Esophagus squamous epithelium (tissue), 5 donors: ENCODE results near the gene RER1. TPM values are rescaled to one million over a fixed set of nuclear protein-coding genes. Genes with fewer than 3 reads are reported as not detected.

Experiments
- DNase-seq: peaks from one replicate; lab custom pipeline; 2025; lab: John Stamatoyannopoulos, UW
- H3K27ac ChIP-seq, 4 donors: fragments of 200-600 bp; sonication (generic); one replicate each; pipeline ENCODE4 v1.5.1; 2016 to 2019; ENCODE audit warnings: mild to moderate bottlenecking in 1 of 4
- H3K27me3 ChIP-seq, 4 donors: fragments of 200-600 bp; sonication (generic); 1 replicate in 3 of 4; 2 replicates in 1 of 4; pipeline versions ENCODE4 v1.5.1 to v1.6.0; 2017 to 2021; ENCODE audit warnings: antibody characterized with exemption in 1 of 4
- H3K36me3 ChIP-seq, 3 donors: fragments of 200-600 bp; sonication (generic); one replicate each; pipeline ENCODE4 v1.5.1; 2016 to 2019
- H3K4me1 ChIP-seq, 3 donors: fragments of 200-600 bp; sonication (generic); one replicate each; pipeline ENCODE4 v1.5.1; 2017 to 2019
- H3K4me3 ChIP-seq, 4 donors: fragments of 200-600 bp; sonication (generic); 1 replicate in 3 of 4; 2 replicates in 1 of 4; pipeline ENCODE4 v1.5.1; 2016 to 2019; ENCODE audit warnings: mild to moderate bottlenecking in 2 of 4, moderate library complexity in 1 of 4
- H3K9me3 ChIP-seq, 3 donors: fragments of 200-600 bp; sonication (generic); one replicate each; pipeline ENCODE4 v1.5.1; 2016 to 2019
- POLR2A ChIP-seq, 4 donors: fragments of 450-650 bp; IDR thresholded peaks; one replicate each; pipeline ENCODE4 v1.6.1; 2017; ENCODE audit warnings: antibody characterized with exemption in 4 of 4, mild to moderate bottlenecking in 4 of 4, moderate library complexity in 3 of 4
- WGBS, 2 donors: methylation state at CpG; one replicate each; pipeline ENCODE4 v1.1.5; 2018; 5-methylcytosine and 5-hydroxymethylcytosine counted together
- intact Hi-C: fragments of 100-400 bp; cut with DNase I; formaldehyde crosslinking; loops from one replicate; pipeline ENCODE4 v1.15.0; 2022
- total RNA-seq, 4 donors: library from RNA; depleted of rRNA; stranded (reverse); fragments of >200 nt; gene quantifications; one replicate each; pipeline ENCODE4 v1.1.0, GENCODE V29; 2016
- TF ChIP-seq, protein P1 (sequence below), 6 experiments: fragments of 450-650 bp in 4 of 6; fragments of 200-600 bp in 2 of 6; sonication (generic) in 2 of 6; IDR thresholded peaks; one replicate each; pipeline ENCODE4 v1.5.1; 2016 to 2019; ENCODE audit warnings: antibody characterized with exemption in 6 of 6, mild to moderate bottlenecking in 4 of 6, moderate library complexity in 4 of 6
- donor health status: DM: yes; HTN: yes; CAD: no.

Gene RER1
- total RNA-seq, 4 donors from 2014 or later: 63.3 to 136 (median 75.7) TPM

DNA sequence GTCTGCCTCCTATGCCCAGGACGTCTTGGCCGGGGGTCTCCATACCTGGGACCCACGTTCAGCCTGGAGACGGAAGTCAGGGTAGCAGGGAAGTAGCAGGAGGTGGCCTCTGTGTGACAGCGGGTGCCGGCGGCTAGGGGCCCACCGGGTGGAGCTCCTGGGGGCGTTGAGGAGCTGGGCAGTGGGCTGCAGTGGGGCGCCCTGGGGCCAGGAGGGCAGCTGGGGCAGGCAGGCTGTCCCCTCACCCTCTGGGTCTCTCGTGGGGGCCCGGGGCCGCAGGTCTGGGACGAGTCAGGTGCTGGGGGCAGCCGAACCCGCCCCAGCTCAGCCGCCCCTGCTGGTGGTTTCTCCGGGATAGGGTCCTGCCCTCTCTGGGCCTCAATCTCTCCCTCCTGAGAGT, 35.4 kb downstream of the RER1 start:
- H3K36me3 ChIP-seq: no peaks in the 10 kb centered on the region
- no peak overlapping the region for H3K4me3 ChIP-seq
- DNase-seq: no peak
- H3K9me3 ChIP-seq: peaks cover 0 to 15% (median 5%) of the 10 kb centered on the region in 3 donors
- 85% methylated on average over 5 to 9 of the region's 18 CpGs for WGBS, 2 donors
- TF ChIP-seq POLR2A (IDR thresholded peaks at IDR 0.05): no peak
- TF ChIP-seq, protein P1, sequence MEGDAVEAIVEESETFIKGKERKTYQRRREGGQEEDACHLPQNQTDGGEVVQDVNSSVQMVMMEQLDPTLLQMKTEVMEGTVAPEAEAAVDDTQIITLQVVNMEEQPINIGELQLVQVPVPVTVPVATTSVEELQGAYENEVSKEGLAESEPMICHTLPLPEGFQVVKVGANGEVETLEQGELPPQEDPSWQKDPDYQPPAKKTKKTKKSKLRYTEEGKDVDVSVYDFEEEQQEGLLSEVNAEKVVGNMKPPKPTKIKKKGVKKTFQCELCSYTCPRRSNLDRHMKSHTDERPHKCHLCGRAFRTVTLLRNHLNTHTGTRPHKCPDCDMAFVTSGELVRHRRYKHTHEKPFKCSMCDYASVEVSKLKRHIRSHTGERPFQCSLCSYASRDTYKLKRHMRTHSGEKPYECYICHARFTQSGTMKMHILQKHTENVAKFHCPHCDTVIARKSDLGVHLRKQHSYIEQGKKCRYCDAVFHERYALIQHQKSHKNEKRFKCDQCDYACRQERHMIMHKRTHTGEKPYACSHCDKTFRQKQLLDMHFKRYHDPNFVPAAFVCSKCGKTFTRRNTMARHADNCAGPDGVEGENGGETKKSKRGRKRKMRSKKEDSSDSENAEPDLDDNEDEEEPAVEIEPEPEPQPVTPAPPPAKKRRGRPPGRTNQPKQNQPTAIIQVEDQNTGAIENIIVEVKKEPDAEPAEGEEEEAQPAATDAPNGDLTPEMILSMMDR (IDR thresholded peaks at IDR 0.05): no peak
- no peak overlapping the region for H3K27ac ChIP-seq
- peaks cover 0 to 71% (median 0%) of the 10 kb centered on the region in 4 donors for H3K27me3 ChIP-seq
- intact Hi-C loops: no loop called here
- H3K4me1 ChIP-seq: peaks cover 16 to 50% (median 22%) of the 10 kb centered on the region in 3 donors

DNA sequence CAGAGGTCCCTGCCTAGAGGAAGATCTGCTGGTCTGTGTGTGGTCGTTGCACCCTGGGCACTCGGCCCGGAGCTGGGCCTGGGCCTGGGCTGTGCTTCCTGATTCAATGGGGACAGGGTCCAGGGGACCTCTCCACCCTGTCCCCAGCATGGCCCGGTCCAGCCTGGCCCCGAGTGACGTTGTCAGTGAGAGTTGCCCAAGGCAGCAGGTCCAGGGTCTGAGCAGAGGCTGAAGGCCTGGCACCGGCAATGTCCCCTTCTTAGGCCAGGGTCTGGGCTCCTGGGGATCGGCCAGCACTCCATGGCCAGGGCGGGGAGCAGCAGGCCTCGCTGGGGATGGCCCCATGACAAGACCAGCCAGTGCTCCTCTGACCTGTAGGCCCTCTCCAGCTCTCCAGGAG, 36.3 kb downstream of the RER1 start:
- peak overlapping the region; percentile 73 to 91 (median 88) for H3K27ac ChIP-seq
- no CpG with 5 or more reads among the region's 10 CpGs for WGBS, 2 donors
- no peak for DNase-seq
- peak overlapping the region in 1 of 4 donors; percentile 57 for H3K4me3 ChIP-seq
- peaks cover 0 to 78% (median 0%) of the 10 kb centered on the region in 4 donors for H3K27me3 ChIP-seq
- TF ChIP-seq POLR2A (IDR thresholded peaks at IDR 0.05): no peak
- TF ChIP-seq, protein P1 (IDR thresholded peaks at IDR 0.05): no peak
- H3K36me3 ChIP-seq: peaks cover 0 to 7% (median 0%) of the 10 kb centered on the region in 3 donors
- H3K4me1 ChIP-seq: peaks cover 18 to 59% (median 22%) of the 10 kb centered on the region in 3 donors
- intact Hi-C loops: no loop called here
- H3K9me3 ChIP-seq: peaks cover 0 to 15% (median 5%) of the 10 kb centered on the region in 3 donors

DNA sequence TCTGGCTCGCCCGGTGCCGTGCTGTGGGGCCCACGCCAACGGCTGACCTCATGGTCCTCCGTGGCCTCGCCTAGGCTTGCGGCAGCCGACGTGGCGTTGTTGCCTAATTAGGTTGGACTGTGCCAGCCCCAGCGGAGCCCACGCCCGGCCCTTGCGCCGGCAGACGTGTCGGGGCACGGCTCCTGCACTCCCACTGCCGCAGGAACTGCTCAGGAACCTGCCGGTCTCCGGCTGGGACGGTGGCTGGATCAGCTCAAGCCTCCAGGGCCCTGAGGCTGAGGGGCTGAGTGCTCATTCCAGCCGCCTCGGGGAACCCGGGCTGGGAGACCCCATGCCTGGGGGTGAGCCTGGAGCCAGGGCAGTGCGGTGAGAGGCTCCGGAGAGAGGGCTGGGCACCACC, 36.8 kb downstream of the RER1 start:
- Histone ChIP-seq H3K9me3 (peaks cover 0 to 11% (median 5%) of the 10 kb centered on the region in 3 donors), H3K27ac (peak overlapping the region; percentile 73 to 91 (median 88)), H3K36me3 (peaks cover 0 to 12% (median 0%) of the 10 kb centered on the region in 3 donors), H3K4me1 (peaks cover 18 to 59% (median 22%) of the 10 kb centered on the region in 3 donors), H3K27me3 (peaks cover 0 to 78% (median 0%) of the 10 kb centered on the region in 4 donors), H3K4me3 (peak overlapping the region; percentile 36 to 57 (median 42))
- intact Hi-C loops: no loop called here
- no peak for DNase-seq
- WGBS, 2 donors: no CpG with 5 or more reads among the region's 28 CpGs
- TF ChIP-seq, protein P1 (IDR thresholded peaks at IDR 0.05): no peak
- peak in 2 of 4 donors; percentile 55 to 58 for TF ChIP-seq POLR2A (IDR thresholded peaks at IDR 0.05)

DNA sequence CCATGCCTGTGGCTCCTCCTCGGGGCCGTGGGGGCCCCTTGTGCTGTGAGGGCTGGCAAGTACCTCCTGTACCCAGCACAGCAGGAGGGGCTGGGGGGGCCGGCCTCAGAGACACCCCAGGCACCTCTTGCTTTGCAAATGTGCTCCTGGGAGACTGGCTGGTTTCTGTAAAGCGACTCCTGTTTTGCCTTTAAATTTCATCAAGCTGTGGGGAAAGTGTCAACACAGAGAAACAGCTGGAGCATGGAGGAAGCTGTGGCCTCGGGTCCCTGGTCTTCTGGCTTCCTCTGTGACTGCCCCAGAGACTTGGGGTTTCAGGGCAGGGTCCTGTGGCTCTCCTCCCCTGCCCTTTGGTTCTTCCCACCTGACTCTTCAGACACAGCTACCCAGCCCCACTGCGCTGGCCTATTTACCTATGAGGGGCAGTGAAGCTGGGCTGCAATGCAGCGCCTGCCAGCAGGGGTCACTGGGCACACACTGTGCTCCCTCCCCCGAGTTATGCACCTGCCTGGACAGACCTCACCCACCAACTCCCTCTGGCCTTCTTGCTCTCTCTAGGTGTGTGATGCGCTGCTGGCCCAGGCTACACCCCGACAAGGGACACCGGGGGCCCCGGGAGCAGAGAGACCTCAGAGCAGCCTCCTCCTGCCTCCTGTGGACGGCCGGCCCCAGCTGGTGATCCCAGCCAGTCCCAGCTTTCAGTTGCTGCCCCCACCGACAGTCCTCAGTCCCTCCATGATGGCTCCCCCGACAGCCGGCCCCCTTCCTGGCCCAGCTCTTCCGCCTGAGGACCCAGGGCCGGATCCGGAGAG, 38.3 kb downstream of the RER1 start:
- intact Hi-C loops: no loop called here
- Histone ChIP-seq H3K36me3 (peaks cover 0 to 21% (median 0%) of the 10 kb centered on the region in 3 donors), H3K9me3 (peaks cover 0 to 9% (median 5%) of the 10 kb centered on the region in 3 donors), H3K4me1 (peaks cover 18 to 59% (median 22%) of the 10 kb centered on the region in 3 donors), H3K4me3 (no peak overlapping the region), H3K27me3 (peaks cover 0 to 89% (median 0%) of the 10 kb centered on the region in 4 donors), H3K27ac (peak overlapping the region in 3 of 4 donors; percentile 87 to 91 (median 90))
- 53 to 65% methylated on average over 2 to 11 of the region's 20 CpGs for WGBS, 2 donors
- DNase-seq: no peak
- TF ChIP-seq, protein P1 (IDR thresholded peaks at IDR 0.05): peak in 3 of 6 experiments; percentile 37 to 71 (median 49)
- no peak for TF ChIP-seq POLR2A (IDR thresholded peaks at IDR 0.05)

DNA sequence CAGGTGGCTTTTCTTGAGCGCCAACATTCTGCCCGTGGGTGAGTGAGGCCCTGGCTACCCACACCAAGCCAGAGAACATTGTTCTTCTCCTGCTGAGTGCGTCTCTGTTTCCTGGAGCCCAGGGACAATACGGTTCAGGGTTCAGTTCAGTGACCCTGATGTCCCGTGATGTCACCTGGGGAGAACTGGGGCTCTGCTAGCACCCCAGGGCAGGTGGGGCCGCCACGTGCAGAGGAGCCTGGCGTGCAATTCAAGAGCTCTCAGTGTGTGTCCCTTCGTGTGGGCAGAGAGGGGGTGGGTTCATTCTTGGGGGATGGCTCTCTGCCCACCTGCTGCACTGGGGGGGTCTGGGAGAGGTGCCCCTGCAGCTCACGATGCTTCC, 38.9 kb downstream of the RER1 start:
- peaks cover 0 to 95% (median 0%) of the 10 kb centered on the region in 4 donors for H3K27me3 ChIP-seq
- TF ChIP-seq, protein P1 (IDR thresholded peaks at IDR 0.05): no peak
- TF ChIP-seq POLR2A (IDR thresholded peaks at IDR 0.05): no peak
- WGBS, 2 donors: 33% methylated on average over 1 of the region's 10 CpGs; no CpG with 5 or more reads in 1 of the 2 donors
- peak overlapping the region in 1 of 4 donors; percentile 37 for H3K4me3 ChIP-seq
- peaks cover 0 to 9% (median 5%) of the 10 kb centered on the region in 3 donors for H3K9me3 ChIP-seq
- peak overlapping the region in 2 of 4 donors; percentile 10 to 52 for H3K27ac ChIP-seq
- peaks cover 0 to 21% (median 0%) of the 10 kb centered on the region in 3 donors for H3K36me3 ChIP-seq
- peaks cover 18 to 59% (median 22%) of the 10 kb centered on the region in 3 donors for H3K4me1 ChIP-seq
- intact Hi-C loops: no loop called here
- DNase-seq: no peak
